Smooth muscle cell (in vitro differentiated cells): ENCODE results near the gene HDAC7. TPM values are rescaled to one million over a fixed set of nuclear protein-coding genes. Genes with fewer than 3 reads are reported as not detected.

Experiments used
- DNase-seq: peaks from one replicate; lab custom pipeline; 2025; ENCODE audit not compliant: unreplicated experiment; lab: John Stamatoyannopoulos, UW
- H2AFZ ChIP-seq: fragments of 200-600 bp; sonication (generic); 2 replicates; pipeline ENCODE4 v1.6.0; 2016; ENCODE audit warnings: antibody characterized with exemption, low read depth, mild to moderate bottlenecking
- H3F3A ChIP-seq: fragments of 200-600 bp; sonication (generic); 2 replicates; pipeline ENCODE4 v1.6.0; 2017; ENCODE audit warnings: antibody characterized with exemption, low read depth
- H3K27ac ChIP-seq: fragments of 200-600 bp; sonication (generic); 2 replicates; pipeline ENCODE4 v1.5.1; 2016; ENCODE audit warnings: low read depth, mild to moderate bottlenecking
- H3K27me3 ChIP-seq: fragments of 200-600 bp; sonication (generic); 2 replicates; pipeline ENCODE4 v1.6.1; 2016; ENCODE audit warnings: low read depth, mild to moderate bottlenecking
- H3K36me3 ChIP-seq: fragments of 200-600 bp; sonication (generic); 2 replicates; pipeline ENCODE4 v1.5.1; 2016; ENCODE audit warnings: low read depth
- H3K4me1 ChIP-seq: fragments of 200-600 bp; sonication (generic); 2 replicates; pipeline ENCODE4 v1.5.1; 2016; ENCODE audit warnings: low read depth
- H3K4me2 ChIP-seq: fragments of 200-600 bp; sonication (generic); 2 replicates; pipeline ENCODE4 v1.6.0; 2016; ENCODE audit warnings: mild to moderate bottlenecking
- H3K4me3 ChIP-seq: fragments of 200-600 bp; sonication (generic); 2 replicates; pipeline ENCODE4 v1.5.1; 2016; ENCODE audit warnings: mild to moderate bottlenecking
- H3K79me2 ChIP-seq: fragments of 200-600 bp; sonication (generic); 2 replicates; pipeline ENCODE4 v1.6.0; 2016; ENCODE audit warnings: low read depth, mild to moderate bottlenecking
- H3K9ac ChIP-seq: fragments of 200-600 bp; sonication (generic); 2 replicates; pipeline ENCODE4 v1.6.0; 2016; ENCODE audit warnings: low read depth
- H3K9me3 ChIP-seq: fragments of 200-600 bp; sonication (generic); replicated peaks from 2 replicates; pipeline ENCODE4 v1.5.1; 2016; ENCODE audit warnings: low read depth
- H4K20me1 ChIP-seq: fragments of 200-600 bp; sonication (generic); 2 replicates; pipeline ENCODE4 v1.6.0; 2016; ENCODE audit warnings: low read depth
- CTCF ChIP-seq: fragments of 200-600 bp; sonication (generic); IDR thresholded peaks from 2 replicates; pipeline ENCODE4 v1.5.1; 2017; ENCODE audit warnings: borderline replicate concordance, mild to moderate bottlenecking, antibody characterized with exemption; ENCODE audit not compliant: insufficient read depth, poor library complexity, severe bottlenecking
- WGBS: methylation state at CpG from one replicate; pipeline ENCODE4 v1.1.7; 2016; ENCODE audit warnings: low lambda C conversion rate; 5-methylcytosine and 5-hydroxymethylcytosine counted together
- polyA plus RNA-seq: library from polyadenylated mRNA; unstranded; fragments of >200 nt; fragmentation: Nextera tagmentation; extraction: Ambion mirVana; gene quantifications from 2 replicates; pipeline ENCODE4 v1.2.1, GENCODE V29; 2016
- total RNA-seq: library from RNA; depleted of rRNA; stranded (reverse); fragments of >200 nt; gene quantifications from 2 replicates; pipeline ENCODE4 v1.2.3, GENCODE V29; 2014

HDAC7 gene
- total and polyA plus RNA-seq, 2 experiments from 2014 or later = 24.1 to 32.4 TPM

- Histone ChIP-seq H4K20me1 (peaks cover 95% of the 10 kb centered on the region), H3K4me2 (no peak overlapping the region), H3K27ac (no peak overlapping the region), H3F3A (no peaks in the 10 kb centered on the region), H3K4me3 (no peak overlapping the region), H3K36me3 (no peaks in the 10 kb centered on the region), H3K9me3 (no peaks in the 10 kb centered on the region), H3K9ac (no peak overlapping the region), H2AFZ (no peak overlapping the region), H3K4me1 (no peaks in the 10 kb centered on the region), H3K79me2 (peaks cover 73% of the 10 kb centered on the region), H3K27me3 (no peaks in the 10 kb centered on the region)
- no peak for DNase-seq
- TF ChIP-seq CTCF = peak; percentile 22
- WGBS = 56% methylated on average over 5 of the region's 5 CpGs
Measured at GRCh38 chr12:47802312-47802711, 17.4 kb downstream of the HDAC7 start.

GRCh38 chr12:47801904-47802246 is 17.8 kb downstream of the HDAC7 start:
- Histone ChIP-seq H3K79me2 (peaks cover 69% of the 10 kb centered on the region), H3K27ac (no peak overlapping the region), H3F3A (no peaks in the 10 kb centered on the region), H3K36me3 (no peaks in the 10 kb centered on the region), H3K9ac (no peak overlapping the region), H3K9me3 (no peaks in the 10 kb centered on the region), H3K4me2 (no peak overlapping the region), H2AFZ (no peak overlapping the region), H3K4me1 (no peaks in the 10 kb centered on the region), H3K4me3 (no peak overlapping the region), H3K27me3 (no peaks in the 10 kb centered on the region), H4K20me1 (peaks cover 91% of the 10 kb centered on the region)
- WGBS = 85% methylated on average over 9 of the region's 9 CpGs
- no peak for DNase-seq
- TF ChIP-seq CTCF = no peak

GRCh38 chr12:47801170-47801903 is 18.4 kb downstream of the HDAC7 start:
- Histone ChIP-seq H3K36me3 (no peaks in the 10 kb centered on the region), H3F3A (no peaks in the 10 kb centered on the region), H4K20me1 (peaks cover 86% of the 10 kb centered on the region), H3K4me3 (no peak overlapping the region), H3K9ac (no peak overlapping the region), H3K4me2 (no peak overlapping the region), H2AFZ (no peak overlapping the region), H3K27ac (no peak overlapping the region), H3K27me3 (no peaks in the 10 kb centered on the region), H3K4me1 (no peaks in the 10 kb centered on the region), H3K79me2 (peaks cover 63% of the 10 kb centered on the region), H3K9me3 (no peaks in the 10 kb centered on the region)
- 86% methylated on average over 7 of the region's 7 CpGs for whole genome bisulfite sequencing
- no peak for DNase-seq
- no peak for TF ChIP-seq CTCF

- H3K27ac ChIP-seq = no peak overlapping the region
- H3K4me1 ChIP-seq = no peaks in the 10 kb centered on the region
- WGBS = 98% methylated on average over 7 of the region's 7 CpGs
Measured at GRCh38 chr12:47800582-47800981, 19.1 kb downstream of the HDAC7 start.

More at GRCh38 chr12:47800582-47800981, 19.1 kb downstream of the HDAC7 start:
- Histone ChIP-seq H2AFZ (no peak overlapping the region), H4K20me1 (peaks cover 78% of the 10 kb centered on the region), H3K4me2 (no peak overlapping the region), H3F3A (no peaks in the 10 kb centered on the region), H3K79me2 (peaks cover 56% of the 10 kb centered on the region), H3K9me3 (no peaks in the 10 kb centered on the region), H3K4me3 (no peak overlapping the region), H3K27me3 (no peaks in the 10 kb centered on the region), H3K36me3 (no peaks in the 10 kb centered on the region), H3K9ac (no peak overlapping the region)
- no peak for TF ChIP-seq CTCF
- no peak for DNase-seq
